NCI-H2029 (cell line): ENCODE data around the gene DISC1.
A peak's percentile ranks its signal among the peaks of the same experiment; 100 is the strongest.

Experiments
- DNase-seq: peaks from one replicate; lab custom pipeline; 2025; lab: John Stamatoyannopoulos, UW

The DISC1 gene

GRCh38 chr1:232038706-232039677 lies 412.4 kb downstream of the DISC1 start:
- DNase-seq = peak; percentile 13

- DNase-seq = no peak
Observed at GRCh38 chr1:232040260-232040659, 413.7 kb downstream of the DISC1 start.

- DNase-seq = no peak
Observed at GRCh38 chr1:232044728-232045127, 418.1 kb downstream of the DISC1 start.

GRCh38 chr1:232045139-232045994 lies 418.8 kb downstream of the DISC1 start:
- DNase-seq = no peak

DNA sequence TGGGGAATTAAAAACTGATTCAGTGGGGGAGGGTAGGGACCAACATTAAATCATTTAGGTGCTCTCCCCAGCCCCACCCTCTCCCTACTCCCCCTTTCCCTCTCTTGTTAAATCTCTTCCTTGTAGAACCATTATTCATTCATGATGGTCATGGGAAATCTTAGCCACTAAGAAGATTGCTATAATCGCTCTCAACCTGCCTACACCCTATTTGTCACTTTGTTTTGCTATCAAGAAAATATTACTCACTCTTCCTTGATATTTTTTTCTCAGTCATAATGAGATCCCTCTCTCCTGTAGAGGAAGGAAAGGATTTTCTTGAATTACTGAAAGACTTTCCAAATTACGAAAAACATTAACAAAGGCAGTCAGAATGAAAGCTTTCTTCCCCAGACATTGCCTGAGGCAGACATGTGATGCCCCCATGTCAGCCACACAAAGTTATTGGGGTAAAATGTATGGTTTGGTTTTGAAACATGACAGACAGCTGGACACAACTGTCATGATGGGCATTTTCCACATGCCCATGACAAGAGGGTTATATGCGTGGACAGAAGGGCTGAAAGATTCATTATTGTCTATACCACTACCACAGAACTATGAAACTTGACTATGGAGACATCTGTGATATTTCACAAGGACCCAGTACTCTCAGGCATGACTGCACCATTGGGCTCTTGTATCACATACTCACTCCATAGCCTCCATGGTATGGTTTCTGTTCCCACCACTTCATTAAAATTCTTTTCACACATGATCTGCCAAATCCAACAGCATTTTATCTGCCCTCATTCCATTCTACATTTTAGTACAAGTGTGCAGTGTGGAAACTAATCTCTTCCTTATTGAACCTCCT lies 420.1 kb downstream of the DISC1 start:
- DNase-seq = no peak

GRCh38 chr1:232047473-232047872 lies 420.9 kb downstream of the DISC1 start:
- DNase-seq = no peak

- no peak for DNase-seq
Observed at GRCh38 chr1:232048481-232048880, 421.9 kb downstream of the DISC1 start.

DNA sequence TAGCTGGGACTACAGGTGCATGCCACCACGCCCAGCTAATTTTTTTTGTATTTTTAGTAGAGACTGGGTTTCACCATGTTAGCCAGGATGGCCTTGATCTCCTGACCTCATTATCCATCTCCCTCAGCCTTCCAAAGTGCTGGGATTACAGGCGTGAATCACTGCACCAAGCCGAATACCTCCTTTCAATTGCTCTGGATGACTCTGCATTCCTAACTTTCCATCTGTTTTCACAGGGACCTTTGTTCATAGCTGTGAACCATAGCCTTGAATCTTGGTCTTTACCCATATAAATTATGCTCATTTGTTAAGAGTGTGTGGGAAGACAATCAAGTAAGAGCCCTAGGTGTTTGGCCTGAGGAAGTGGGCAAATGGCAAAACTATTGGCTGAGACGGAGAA lies 422.7 kb downstream of the DISC1 start:
- DNase-seq = no peak

DNA sequence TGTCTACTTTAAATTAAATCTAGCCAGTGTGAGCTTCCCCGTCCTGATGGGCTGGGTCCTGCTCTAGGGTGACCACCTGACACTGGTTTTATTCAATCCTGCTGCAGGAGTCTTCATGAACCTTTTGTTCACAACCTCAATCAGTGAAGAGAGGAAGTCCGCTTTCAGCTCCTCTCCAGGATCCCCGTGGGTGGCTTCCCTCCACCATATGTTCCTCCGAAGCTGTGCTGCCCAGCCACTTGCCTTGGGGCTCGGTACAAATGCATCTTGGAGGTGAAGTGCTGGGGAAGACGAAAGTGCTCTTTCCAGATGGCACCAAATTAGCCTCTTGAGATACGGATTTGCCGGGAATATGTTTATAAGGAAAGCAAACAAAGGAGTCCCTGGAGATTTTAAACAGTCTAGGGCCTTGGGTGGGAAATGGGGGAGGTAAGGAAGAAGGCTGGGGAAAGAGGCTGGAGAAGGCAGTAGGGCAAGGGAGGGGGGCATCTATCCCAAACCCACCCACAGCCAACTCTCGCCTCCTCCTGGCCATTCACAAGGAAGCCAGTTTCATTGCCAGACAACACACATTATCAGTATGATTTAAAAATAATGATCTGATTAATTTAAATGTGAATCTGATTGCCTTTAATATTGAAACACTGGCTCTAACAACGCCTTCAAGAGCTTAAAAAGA lies 430.8 kb downstream of the DISC1 start:
- DNase-seq = no peak

GRCh38 chr1:232057896-232058274 lies 431.3 kb downstream of the DISC1 start:
- DNase-seq = no peak

- DNase-seq = peak; percentile 86
Observed at GRCh38 chr1:232059726-232060374, 433.3 kb downstream of the DISC1 start.

- no peak for DNase-seq
Observed at GRCh38 chr1:232062967-232063366, 436.4 kb downstream of the DISC1 start.

DNA sequence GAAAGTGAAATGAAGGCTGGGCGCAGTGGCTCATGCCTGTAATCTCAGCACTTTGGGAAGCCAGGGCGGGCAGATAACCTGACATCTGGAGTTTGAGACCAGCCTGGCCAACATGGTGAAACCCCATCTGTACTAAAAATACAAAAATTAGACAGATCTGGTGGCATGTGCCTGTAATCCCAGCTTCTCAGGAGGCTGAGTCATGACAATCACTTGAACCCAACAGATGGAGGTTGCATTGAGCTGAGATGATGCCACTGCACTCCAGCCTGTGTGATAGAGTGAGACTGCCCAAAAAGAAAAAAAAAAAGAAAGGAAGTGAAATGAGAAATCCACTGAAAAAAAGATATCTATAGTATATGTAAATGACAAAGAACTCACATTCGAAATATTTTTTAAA lies 439.9 kb downstream of the DISC1 start:
- DNase-seq = no peak

DNA sequence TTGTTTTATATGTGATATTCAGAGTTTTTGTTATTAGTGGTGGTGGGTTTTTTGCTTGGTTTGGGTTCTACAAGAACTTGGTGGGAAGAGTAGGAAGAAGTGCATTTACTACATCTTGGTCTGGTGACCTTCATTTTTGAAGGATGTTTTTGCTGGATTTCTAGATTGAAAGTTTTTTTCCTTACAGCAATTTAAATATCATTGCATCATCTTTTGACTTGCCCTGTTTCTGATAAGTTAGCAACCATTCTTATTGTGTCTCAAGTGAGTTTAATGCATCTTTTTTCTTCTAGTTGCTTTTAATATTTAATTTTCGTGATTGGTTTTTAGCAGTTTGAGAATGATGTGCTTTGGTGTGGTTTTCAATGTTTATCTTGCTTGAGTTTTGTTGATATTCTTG lies 447.7 kb downstream of the DISC1 start:
- no peak for DNase-seq

DNA sequence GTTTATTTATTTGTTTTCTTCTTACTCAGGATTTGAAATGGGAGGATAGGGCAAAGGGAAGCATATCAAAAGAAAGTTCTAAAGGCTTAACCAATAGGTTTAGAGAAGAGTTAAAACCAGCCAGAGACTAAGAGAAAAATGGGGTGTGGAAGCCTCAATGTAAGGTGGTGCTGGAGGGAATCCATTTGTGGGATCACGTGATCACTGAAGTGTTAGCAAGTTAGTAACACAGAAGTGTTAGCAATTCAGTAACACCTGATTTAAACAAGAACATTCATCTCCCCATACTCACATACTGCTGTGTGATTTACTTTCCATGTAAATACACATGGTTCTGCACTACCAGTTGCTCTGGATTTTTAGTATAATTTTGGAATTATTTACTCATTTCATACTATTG lies 451.2 kb downstream of the DISC1 start:
- no peak for DNase-seq

- no peak for DNase-seq
Observed at GRCh38 chr1:232084584-232085223, 458.1 kb downstream of the DISC1 start.

GRCh38 chr1:232090816-232091215 lies 464.2 kb downstream of the DISC1 start:
- no peak for DNase-seq
